ENCODE measurements around the gene KRTAP3-1.
"Not testable (repeated sequence)": the region's sequence is repeated elsewhere in the genome, so short reads cannot be mapped to it uniquely, and the experiment has no call there.

KRTAP3-1 gene
- total RNA-seq, result 0 reads per million in 2 donors

DNA sequence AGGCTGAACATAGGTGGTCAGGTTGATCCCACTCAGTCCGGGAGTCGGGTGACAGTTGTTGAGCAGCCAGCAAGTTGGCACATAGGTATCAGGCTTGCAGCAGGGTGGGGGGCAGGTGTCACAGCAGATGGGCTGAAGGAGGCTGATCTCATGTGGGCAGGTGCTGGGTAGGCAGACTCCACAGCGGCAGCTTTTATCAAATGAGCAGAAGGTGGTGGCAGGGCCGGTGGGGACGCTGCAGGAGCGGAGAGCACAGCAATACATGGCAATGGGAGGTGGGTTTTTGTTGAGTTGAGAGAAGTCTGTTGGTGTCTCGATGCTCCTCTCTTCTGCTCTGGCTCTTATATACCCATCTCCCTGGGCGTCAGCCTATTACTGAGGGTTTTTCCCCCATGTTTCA, at the start of gene KRTAP3-1:
TSS of gene KRTAP3-1 (minus strand) at position 318 of the 400 bp plus-strand sequence. CDS start at position 264, 54 bp downstream.
- no peak for DNase-seq

DNA sequence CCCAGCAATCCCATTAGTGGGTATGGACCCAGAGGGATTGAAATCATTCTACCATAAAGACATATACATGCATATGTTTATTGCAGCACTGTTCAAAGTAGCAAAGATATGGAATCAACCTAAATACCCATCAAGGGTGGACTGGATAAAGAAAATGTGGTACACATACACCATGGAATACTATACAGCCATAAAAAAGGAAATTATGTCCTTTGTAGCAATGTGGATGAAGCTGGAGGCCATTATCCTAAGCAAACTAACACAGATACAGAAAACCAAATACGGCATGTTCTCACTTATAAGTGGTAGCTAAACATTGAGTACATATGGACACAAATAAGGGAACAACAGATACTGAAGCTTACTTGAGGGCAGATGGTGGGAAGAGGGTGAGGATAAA, 48.6 kb upstream of the KRTAP3-1 start:
- no peak for DNase-seq

DNA sequence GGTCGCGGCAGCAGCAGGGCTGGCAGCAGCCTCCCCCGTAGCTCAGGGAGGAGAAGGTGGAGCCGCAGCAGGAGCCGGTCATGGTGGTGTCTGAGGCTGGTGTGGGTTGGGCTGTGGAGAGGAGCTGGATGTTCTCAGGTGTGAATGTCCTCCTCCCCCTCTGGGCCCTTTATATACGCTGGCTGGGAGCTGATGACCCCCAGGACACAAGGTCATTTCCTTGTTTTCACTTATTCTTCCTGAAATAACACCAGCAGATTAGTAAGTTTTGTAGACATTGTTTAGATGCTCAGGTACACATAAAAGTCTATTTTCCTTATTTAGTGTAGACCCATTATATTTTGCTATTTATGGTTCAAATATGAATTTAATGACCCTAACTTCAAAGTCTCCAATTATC, 46.2 kb upstream of the KRTAP3-1 start, which contains the start of gene KRTAP2-2:
TSS of gene KRTAP2-2 (minus strand) at position 101 of the 400 bp plus-strand sequence. CDS start at position 82, 19 bp downstream.
- not testable (repeated sequence) for DNase-seq

DNA sequence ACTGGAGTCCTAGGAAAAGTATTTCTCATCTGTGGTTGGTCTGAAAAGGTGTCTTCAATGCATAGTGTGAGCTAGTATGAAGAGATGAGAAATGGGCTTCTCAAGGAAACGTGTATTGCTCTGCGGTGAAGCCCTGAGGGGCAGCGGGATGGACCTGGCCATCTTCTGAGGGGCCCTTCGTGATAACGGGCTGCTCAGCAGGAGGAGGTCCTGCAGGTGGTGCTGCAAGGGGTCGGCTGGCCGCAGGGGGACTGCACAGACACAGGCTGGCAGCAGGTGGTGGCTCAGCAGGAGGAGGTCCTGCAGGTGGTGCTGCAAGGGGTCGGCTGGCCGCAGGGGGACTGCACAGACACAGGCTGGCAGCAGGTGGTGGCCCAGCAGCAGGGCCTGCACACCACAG, 45.6 kb upstream of the KRTAP3-1 start:
- not testable (repeated sequence) for DNase-seq

DNA sequence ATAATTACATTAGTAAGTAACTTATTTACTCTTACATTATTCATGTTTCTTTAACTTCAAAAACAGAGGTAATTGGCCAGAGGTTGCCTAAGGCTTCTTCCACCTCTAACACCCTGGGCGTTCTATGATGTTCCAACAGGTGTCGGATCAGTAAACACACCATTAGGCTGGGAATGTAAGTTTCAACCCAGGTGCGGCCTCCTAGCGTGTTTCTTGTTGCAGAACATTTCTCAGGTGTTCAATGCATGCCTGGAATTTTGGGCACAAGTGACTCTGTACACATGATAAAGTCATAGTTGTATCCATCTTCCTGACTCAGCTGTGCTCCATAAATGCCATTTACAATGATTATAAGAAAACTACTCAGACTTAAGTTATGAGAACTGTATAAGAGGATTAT, 45.1 kb upstream of the KRTAP3-1 start:
- no peak for DNase-seq

DNA sequence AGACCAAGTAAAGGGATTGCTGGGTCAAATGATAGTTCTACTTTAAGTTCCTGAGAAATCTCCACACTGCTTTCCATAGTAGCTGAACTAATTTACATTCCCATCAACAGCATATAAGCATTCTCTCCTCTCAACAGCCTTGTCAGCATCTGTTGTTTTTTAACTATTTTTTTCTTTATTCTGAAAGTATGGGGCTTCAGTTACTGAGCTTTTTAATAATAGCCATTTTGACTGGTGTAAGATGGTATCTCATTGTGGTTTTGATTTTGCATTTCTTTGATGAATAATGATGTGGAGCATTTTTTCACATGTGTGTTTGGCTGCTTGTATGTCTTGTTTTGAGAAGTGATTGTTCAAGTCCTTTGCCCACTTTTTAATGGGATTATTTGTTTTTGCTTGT, 43.6 kb upstream of the KRTAP3-1 start:
- no peak for DNase-seq

DNA sequence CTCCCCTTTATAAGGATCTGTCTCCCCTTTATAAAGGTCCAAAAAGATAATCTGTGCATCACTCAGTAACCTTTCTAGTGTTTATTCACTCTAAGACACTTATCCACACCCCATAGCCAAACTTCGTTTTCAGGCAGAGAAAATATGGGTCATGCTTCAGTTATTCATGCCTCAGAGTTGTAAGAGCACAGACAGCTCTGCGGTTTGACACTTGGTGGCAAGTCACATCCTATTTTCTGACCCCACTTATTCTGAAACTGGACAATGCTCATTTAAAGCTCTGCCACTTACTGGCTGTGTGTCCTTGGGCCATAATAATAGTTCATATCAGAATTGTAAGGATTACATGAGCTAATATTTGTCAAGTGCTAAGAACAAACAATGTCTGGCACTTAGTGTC, 40.2 kb upstream of the KRTAP3-1 start:
- no peak for DNase-seq

DNA sequence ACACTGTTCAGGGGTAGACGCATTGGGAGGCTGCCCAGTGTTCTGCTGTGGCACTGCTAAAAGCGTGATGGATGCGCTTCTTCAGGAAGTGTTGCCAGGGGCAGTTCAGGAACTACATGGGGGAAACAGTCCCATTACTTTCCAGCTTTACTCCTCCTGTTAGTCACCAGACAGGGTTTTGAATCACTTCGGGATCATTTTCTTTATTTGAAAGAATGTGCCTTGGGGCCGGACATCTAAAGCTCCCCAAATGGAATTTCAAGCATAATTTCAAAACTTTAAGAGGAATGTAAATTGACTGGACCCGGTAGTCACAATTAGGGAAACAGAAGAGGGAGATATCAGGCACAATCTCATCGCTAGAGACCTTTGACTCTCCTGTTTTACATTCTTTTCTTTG, 39.5 kb upstream of the KRTAP3-1 start:
- DNase-seq, result no peak

DNA sequence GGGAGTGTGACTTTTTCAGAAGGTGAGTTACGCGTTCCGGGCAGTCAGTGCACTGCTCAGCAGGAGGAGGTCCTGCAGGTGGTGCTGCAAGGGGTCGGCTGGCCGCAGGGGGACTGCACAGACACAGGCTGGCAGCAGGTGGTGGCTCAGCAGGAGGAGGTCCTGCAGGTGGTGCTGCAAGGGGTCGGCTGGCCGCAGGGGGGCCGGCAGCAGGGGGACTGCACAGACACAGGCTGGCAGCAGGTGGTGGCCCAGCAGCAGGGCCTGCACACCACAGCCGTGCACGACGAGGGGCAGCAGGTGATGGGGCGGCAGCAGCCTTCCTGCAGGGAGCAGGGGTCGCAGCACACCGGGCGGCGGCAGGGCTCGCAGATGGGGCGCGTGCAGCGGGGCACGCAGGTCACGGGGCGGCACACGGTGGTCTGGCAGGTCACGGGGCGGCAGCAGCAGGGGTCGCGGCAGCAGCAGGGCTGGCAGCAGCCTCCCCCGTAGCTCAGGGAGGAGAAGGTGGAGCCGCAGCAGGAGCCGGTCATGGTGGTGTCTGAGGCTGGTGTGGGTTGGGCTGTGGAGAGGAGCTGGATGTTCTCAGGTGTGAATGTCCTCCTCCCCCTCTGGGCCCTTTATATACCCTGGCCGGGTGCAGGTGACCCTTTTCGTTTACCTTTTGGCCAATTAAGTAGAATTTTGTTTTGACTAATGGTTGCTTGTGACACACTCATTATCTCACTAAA, 38.0 kb upstream of the KRTAP3-1 start, which contains the start of gene KRTAP2-1:
TSS of gene KRTAP2-1 (minus strand) at position 582 of the 731 bp plus-strand sequence. CDS start at position 533, 49 bp downstream.
- DNase-seq, result not testable (repeated sequence)

DNA sequence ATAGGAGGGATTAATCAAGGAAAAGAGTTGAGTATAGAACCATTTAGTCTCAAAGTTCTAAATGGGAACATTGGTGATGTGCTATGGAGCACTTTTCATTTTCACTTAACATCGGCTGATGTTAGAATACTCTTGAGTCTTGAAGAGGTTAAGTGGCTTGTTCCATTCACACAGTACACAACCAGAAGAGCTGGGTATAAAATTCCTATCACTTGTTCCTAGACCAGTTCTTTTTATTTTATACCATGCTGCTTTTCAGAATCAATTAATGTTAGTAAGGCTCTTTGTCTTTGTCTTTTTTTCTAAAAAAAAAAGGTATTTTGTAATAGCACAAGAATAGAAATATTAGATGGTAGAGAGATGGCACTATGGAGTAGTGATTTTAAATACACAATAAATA, 34.0 kb upstream of the KRTAP3-1 start:
- no peak for DNase-seq

DNA sequence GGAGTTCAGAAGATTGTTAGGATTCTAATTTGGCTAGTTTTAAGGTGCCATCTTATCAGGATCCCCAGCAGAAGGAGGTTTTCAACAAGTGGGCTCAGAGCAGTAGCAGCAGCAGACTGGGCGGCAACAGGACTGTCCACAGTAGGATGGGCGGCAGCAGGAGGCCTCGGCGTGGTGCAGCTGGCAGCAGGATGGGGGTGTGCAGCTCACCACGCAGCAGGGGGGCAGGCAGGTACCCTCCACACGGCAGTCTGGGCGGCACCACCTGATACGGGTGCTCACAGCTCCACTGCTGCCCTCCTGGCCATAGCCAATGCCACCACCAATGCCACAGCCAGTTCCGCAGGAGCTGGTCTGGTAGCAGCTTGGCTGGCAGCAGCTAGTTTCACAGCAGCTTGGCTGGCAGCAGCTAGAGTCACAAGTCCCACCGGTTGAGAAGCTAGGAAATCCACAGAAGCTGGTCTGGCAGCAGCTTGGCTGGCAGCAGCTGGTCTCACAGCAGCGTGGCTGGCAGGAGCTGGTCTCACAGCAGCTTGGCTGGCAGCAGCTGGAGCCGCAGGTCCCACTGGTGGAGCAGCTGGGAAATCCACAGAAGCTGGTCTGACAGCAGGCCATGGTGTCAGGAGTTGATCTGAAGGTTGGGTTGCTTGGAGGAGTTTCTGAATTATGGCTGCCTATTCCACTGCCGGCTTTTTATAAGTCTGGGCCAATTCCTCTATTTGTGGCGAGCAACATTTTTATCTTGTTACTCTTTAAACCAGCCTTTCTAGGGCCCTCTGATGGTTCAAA, 32.0 kb upstream of the KRTAP3-1 start, which contains the start of gene KRTAP1-1:
TSS of gene KRTAP1-1 (minus strand) at position 668 of the 789 bp plus-strand sequence. CDS start at position 615, 53 bp downstream.
- DNase-seq, result not testable (repeated sequence)

DNA sequence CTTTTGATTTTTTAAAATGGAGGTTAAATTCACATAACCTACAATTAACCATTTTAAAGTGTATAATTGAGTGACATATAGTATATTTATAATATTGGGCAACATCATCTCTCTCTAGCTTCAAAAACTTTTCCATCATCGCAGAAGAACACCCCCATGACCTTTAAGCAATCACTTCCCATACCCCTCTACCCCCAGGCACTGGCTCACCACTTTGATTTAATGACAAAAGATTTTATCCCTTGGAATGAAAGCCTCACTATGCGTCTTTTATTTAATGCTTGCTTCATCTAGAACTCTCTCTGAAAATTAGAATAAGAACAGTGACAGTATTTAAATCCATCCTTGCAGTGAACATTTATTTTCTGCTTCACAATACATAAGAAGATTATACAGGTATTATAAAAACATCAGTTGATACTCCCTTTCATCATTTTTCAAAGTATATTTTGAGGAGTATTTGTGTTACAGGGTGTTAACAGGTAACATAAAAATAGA, 29.0 kb upstream of the KRTAP3-1 start:
- no peak for DNase-seq

DNA sequence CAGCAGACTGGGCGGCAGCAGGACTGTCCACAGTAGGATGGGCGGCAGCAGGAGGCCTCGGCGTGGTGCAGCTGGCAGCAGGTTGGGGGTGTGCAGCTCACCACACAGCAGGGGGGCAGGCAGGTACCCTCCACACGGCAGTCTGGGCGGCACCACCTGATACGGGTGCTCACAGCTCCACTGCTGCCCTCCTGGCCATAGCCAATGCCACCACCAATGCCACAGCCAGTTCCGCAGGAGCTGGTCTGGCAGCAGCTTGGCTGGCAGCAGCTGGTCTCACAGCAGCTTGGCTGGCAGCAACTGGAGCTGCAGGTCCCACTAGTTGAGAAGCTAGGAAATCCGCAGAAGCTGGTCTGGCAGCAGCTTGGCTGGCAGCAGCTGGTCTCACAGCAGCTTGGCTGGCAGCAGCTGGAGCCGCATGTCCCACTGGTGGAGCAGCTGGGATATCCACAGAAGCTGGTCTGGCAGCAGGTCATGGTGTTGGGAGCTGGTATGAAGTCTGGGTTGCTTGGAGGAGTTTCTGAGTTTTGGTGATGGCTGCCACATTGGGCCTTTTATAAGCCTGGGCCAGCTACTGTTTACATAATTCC, 25.5 kb upstream of the KRTAP3-1 start, which contains the start of gene KRTAP1-3:
TSS of gene KRTAP1-3 (minus strand) at position 529 of the 590 bp plus-strand sequence. CDS start at position 476, 53 bp downstream.
- not testable (repeated sequence) for DNase-seq

DNA sequence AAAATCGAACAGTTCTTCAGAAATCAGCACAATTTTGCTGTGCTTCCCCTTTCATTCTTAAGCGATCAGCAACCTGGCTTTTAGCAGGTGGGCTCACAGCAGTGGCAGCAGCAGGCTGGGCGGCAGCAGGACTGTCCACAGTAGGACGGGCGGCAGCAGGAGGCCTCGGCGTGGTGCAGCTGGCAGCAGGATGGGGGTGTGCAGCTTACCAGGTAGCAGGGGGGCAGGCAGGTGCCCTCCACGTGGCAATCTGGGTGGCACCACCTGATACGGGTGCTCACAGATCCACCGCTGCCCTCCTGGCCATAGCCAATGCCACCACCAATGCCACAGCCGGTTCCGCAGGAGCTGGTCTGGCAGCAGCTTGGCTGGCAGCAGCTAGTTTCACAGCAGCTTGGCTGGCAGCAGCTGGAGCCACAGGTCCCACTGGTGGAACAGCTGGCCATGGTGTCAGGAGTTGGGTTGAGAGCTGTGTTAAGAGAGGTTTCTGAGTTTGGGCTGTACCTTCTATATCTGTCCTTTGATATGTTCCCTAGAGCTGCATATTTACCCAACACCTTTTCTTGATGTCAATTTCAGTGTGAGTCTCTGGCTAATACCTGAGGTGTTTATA, 20.8 kb upstream of the KRTAP3-1 start, which contains the start of gene KRTAP1-4:
TSS of gene KRTAP1-4 (minus strand) at position 563 of the 613 bp plus-strand sequence. CDS start at position 446, 117 bp downstream.
- DNase-seq, result no peak

DNA sequence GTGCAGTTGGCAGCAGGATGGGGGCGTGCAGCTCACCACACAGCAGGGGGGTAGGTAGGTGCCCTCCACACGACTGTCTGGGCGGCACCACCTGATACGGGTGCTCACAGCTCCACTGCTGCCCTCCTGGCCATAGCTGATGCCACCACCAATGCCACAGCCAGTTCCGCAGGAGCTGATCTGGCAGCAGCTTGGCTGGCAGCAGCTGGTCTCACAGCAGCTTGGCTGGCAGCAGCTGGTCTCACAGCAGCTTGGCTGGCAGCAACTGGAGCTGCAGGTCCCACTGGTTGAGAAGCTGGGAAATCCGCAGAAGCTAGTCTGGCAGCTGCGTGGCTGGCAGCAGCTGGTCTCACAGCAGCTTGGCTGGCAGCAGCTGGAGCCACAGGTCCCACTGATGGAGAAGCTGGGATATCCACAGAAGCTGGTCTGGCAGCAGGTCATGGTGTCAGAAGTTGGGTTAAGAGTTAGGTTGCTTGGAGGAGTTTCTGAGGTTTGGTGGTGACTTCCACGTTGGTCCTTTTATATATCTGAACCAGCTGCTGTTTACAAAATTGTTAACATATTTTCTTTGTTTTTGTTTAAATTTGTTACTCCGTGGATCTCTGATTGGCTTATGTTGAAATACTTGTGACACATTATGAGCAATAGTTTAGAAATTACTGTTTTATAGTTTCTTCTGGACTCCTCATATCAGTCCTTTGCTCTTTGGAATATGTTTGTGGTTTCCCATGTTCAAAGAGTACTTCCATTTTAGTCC, 18.0 kb upstream of the KRTAP3-1 start, which contains the start of gene KRTAP1-5:
TSS of gene KRTAP1-5 (minus strand) at position 494 of the 757 bp plus-strand sequence. CDS start at position 441, 53 bp downstream.
- DNase-seq, result no peak

DNA sequence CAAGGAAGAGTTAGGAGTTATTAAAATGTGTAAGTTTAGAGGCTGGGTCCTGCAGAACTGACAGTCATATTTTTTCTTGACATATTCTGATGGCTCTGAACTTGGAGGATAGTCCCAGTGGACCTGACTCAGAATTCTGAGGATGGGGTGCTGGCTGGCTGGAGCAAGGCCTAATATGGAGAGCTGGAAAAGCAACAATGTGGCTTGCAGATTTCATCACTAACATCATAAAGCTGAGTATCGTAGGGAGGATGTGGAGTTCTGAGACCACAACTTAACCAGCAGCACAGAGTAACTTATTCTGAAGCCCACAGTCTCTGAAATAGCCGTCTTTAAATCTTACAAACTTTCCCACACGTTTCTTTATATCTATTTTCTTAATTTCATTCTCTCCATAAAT, 15.8 kb upstream of the KRTAP3-1 start:
- DNase-seq, result no peak

DNA sequence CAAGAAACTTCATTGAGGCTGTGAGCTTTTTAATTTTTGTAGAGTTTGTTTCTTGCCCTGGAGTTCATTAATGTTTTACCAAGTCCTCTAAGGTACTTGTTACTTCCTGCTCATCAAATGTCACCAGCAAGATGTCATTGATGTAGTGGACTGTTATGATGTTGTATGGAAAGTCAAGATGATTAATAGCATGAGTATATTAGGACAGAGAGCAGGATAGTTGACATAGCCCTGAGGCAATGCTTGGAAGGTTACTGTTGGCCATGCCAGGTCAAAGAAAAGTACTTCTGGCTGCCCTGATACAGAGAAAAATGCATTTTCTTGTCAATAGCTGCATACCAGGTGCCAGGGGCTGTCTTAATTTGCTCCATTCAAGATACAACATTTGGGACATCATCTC, 11.4 kb upstream of the KRTAP3-1 start:
- DNase-seq, result no peak

DNA sequence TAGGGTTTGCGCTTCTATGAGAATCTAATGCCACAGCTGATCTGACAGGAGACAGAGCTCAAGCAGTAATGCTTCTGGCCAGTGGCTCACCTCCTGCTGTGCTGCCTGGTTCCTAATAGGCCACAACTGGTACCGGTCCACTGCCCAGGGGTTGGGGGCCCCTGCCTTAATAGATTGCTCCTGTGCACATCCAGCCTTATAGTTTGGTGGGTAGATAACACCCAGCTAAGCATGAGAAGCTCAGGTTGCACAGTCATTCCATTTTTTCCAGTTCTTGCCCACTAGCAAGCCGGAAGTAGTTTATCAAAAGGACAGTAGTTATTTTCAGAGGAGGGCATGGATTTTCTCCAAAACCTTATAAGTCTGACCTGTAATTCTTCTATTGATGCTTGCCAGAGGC, 10.5 kb upstream of the KRTAP3-1 start:
- no peak for DNase-seq

DNA sequence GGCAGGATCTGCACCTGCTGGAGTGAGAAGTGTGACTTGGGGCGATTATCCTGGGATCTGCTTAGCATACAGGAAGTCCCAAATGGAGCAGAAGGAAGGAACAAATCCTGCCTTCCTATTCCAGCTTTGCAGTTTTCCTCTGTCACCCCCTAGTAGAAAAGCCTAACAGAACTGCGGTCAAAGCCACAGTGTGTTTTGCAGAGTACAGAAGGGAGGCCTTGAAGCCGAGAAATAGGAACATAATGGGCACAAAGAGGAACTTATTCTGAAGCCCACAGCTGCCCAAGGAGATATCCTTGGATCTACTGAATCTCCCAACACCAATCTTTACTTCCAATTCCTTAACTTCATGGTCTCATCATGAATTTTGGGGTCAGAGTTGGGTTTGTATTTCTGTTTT, 9.6 kb upstream of the KRTAP3-1 start:
- no peak for DNase-seq

DNA sequence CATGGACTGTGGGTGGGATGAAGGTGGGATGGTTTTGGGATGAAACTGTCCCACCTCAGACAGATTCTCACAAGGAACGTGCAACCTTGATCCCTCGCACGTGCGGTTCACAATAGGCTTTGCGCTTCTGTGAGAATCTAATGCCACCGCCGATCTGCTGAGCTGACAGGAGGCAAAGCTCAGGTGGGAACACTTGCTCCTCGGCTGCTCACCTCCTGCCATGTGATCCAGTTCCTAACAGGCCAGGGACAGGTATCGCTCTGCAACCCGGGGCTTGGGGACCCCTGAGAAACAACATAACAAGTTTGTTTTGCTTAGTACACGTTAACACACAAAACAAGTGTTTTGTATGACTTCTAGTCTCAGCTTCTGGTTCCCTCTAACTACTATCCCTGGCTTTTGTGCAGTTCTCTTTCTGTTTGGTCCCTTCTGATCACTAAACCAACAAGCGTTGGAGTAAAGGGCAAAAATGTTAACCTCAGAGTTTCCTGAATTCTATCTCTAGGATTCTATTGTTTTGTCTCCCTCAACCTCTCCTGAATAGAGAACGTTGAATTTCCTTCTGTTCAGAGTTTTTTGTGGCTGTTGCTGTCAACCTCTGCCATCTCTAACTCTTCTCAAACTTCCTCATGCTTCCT, 7.8 kb upstream of the KRTAP3-1 start:
- no peak for DNase-seq

DNA sequence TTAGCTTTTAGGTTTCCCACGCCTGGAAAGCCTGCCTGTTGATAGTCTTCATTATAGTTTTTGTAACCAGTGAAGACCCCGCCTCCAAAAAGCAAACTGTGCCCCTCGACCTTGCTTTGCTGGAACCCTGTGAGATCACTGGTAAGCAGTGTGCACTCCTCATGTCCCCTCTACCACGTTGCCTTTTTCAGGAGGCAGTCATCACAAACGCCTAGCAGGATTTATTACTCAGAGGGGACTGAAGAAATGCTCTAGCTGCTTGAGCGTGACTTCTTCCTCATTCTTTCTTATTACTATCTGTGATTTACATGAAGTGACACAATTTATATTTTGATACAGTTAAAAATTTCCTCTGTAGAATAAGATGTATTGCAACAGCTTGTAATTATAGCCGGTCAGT, 6.5 kb upstream of the KRTAP3-1 start:
- DNase-seq, result no peak

All from activated gamma-delta T cell (primary cell).